Activated naive CD8-positive, alpha-beta T cell treated with anti-CD3 and anti-CD28 coated beads, Interleukin-2, amount 10 ng/mL, durations not matched to agents 7 days and 5 days (primary cell): ENCODE data around the gene RPP21. TPM values are rescaled to one million over a fixed set of nuclear protein-coding genes. Genes with fewer than 3 reads are reported as not detected.

Source experiments
- ATAC-seq: fragments of 150-1000 bp; cut with Tn5 transposase; one replicate; pipeline ENCODE4 v1.10.0; 2021; ENCODE audit warnings: low read depth, moderate library complexity
- POLR2A ChIA-PET: fragments of 350-600 bp; sonication (Branson Sonifier 250); formaldehyde crosslinking; loops from one replicate; lab custom pipeline; 2021; ENCODE audit warnings: antibody characterized with exemption; lab: Charles Lee
- DNase-seq: peaks from one replicate; pipeline ENCODE4 v3.0.0; 2021
- H3K27ac Mint-ChIP-seq: one replicate; pipeline ENCODE4 v1.8.0; 2022; ENCODE audit warnings: mild to moderate bottlenecking, mixed read lengths
- H3K27me3 Mint-ChIP-seq: one replicate; pipeline ENCODE4 v1.8.0; 2022; ENCODE audit warnings: mild to moderate bottlenecking, moderate library complexity, mixed read lengths
- H3K36me3 Mint-ChIP-seq: one replicate; pipeline ENCODE4 v1.8.0; 2021; ENCODE audit warnings: mild to moderate bottlenecking, mixed read lengths
- H3K4me1 Mint-ChIP-seq: one replicate; pipeline ENCODE4 v1.8.0; 2021; ENCODE audit warnings: mixed read lengths
- H3K4me3 Mint-ChIP-seq: one replicate; pipeline ENCODE4 v1.8.0; 2022; ENCODE audit warnings: mild to moderate bottlenecking, moderate library complexity, mixed read lengths
- H3K9me3 Mint-ChIP-seq: one replicate; pipeline ENCODE4 v1.8.0; 2021; ENCODE audit warnings: mixed read lengths
- total RNA-seq, 2 experiments: library from RNA; stranded (reverse); gene quantifications; one replicate each; pipeline ENCODE4 v1.2.3, GENCODE V29; 2021

RPP21 gene
- 10 to 100 TPM; 43.0 to 49.3 TPM for total RNA-seq

- H3K4me3 Mint-ChIP-seq, result peak within 1 kb of the TSS; percentile 90
- peak within 1 kb of the TSS; percentile 87 for H3K27ac Mint-ChIP-seq
- POLR2A ChIA-PET, result interaction anchor here (2.7 kb wide), 1 partner anchor 19 kb away, joined by 16 read pairs; the partner anchor contains the start of gene TRIM39
- peak; percentile 91 for DNase-seq
- H3K36me3 Mint-ChIP-seq, result peaks cover 15% of the 10 kb centered on the region
- ATAC-seq, result peak; percentile 99
- no peaks in the 10 kb centered on the region for H3K9me3 Mint-ChIP-seq
- H3K4me1 Mint-ChIP-seq, result peaks cover 17% of the 10 kb centered on the region
- no peaks in the 10 kb centered on the region for H3K27me3 Mint-ChIP-seq
Observed at GRCh38 chr6:30344868-30345671, at the start of gene RPP21. RPP21 (plus strand) TSS chr6:30345156; CDS start chr6:30345172, 16 bp downstream.

GRCh38 chr6:30295837-30296236 is 49.1 kb upstream of the RPP21 start:
- H3K27ac Mint-ChIP-seq, result no peak overlapping the region
- H3K4me1 Mint-ChIP-seq, result peaks cover 2% of the 10 kb centered on the region
- no peaks in the 10 kb centered on the region for H3K27me3 Mint-ChIP-seq
- H3K4me3 Mint-ChIP-seq, result no peak overlapping the region
- peaks cover 6% of the 10 kb centered on the region for H3K9me3 Mint-ChIP-seq
- no peak for ATAC-seq
- DNase-seq, result no peak
- POLR2A ChIA-PET, result no interaction called here
- peaks cover 51% of the 10 kb centered on the region for H3K36me3 Mint-ChIP-seq

DNA sequence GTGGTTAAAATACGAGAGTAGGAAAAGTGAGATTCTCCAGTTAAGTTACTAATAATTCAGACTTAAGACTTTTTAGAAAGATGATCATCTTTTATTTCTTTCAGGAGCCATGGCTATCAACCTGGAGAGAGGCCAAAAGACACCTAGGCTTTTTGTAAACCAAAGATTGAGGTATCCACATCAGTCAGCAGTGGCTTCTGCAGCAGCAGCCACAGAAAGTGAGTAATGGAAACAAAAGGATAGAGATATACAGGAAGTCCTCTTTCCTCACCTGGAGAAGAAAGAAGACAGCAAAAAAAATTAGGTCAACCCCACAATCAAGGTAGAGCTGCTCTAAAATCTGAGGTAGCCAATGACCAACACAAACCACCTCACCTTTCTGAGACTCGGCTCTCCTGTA is 41.0 kb upstream of the RPP21 start:
- Mint-ChIP-seq H3K4me3 (no peak overlapping the region), H3K36me3 (peaks cover 67% of the 10 kb centered on the region), H3K4me1 (peaks cover 20% of the 10 kb centered on the region), H3K27me3 (no peaks in the 10 kb centered on the region), H3K27ac (no peak overlapping the region), H3K9me3 (peaks cover 14% of the 10 kb centered on the region)
- DNase-seq, result no peak
- ATAC-seq, result peak; percentile 56
- POLR2A ChIA-PET, result no interaction called here

- DNase-seq (no peak), ATAC-seq (no peak)
- POLR2A ChIA-PET, result no interaction called here
- Mint-ChIP-seq H3K9me3 (peaks cover 3% of the 10 kb centered on the region), H3K36me3 (peaks cover 51% of the 10 kb centered on the region), H3K4me3 (no peak overlapping the region), H3K27me3 (no peaks in the 10 kb centered on the region), H3K4me1 (peaks cover 12% of the 10 kb centered on the region), H3K27ac (no peak overlapping the region)
Observed at GRCh38 chr6:30311101-30311500, 33.9 kb upstream of the RPP21 start.

- POLR2A ChIA-PET, result no interaction called here
- peaks cover 14% of the 10 kb centered on the region for H3K4me1 Mint-ChIP-seq
- no peak overlapping the region for H3K4me3 Mint-ChIP-seq
Observed at GRCh38 chr6:30311671-30312070, 33.3 kb upstream of the RPP21 start.

DNA sequence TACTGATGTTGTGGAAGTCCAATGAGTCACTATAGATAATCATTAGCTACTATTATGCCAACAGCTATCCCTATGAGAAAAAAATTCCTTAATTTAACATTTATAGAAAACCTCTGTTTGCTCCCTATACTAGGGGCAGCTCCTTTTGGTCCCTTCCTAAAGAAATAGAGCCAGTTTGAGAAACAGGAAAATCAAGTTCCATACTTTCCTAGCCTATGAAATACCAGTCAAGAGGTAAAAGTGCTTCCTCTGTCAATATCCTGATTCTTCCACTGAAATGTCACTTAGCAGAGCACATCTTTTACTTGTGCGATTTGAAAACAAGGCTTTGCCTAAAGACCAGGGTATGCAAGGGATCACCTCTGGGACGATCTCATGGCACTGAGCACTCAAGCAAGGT is 32.7 kb upstream of the RPP21 start:
- no peak overlapping the region for H3K4me3 Mint-ChIP-seq
- H3K4me1 Mint-ChIP-seq, result peaks cover 14% of the 10 kb centered on the region
- peaks cover 49% of the 10 kb centered on the region for H3K36me3 Mint-ChIP-seq
- no peaks in the 10 kb centered on the region for H3K27me3 Mint-ChIP-seq
- ATAC-seq (no peak), DNase-seq (no peak)
- POLR2A ChIA-PET, result no interaction called here
- no peak overlapping the region for H3K27ac Mint-ChIP-seq
- peaks cover 3% of the 10 kb centered on the region for H3K9me3 Mint-ChIP-seq

More at GRCh38 chr6:30311671-30312070, 33.3 kb upstream of the RPP21 start:
- no peaks in the 10 kb centered on the region for H3K27me3 Mint-ChIP-seq
- H3K27ac Mint-ChIP-seq, result no peak overlapping the region
- H3K36me3 Mint-ChIP-seq, result peaks cover 51% of the 10 kb centered on the region
- ATAC-seq, result no peak
- peaks cover 3% of the 10 kb centered on the region for H3K9me3 Mint-ChIP-seq
- DNase-seq, result no peak

DNA sequence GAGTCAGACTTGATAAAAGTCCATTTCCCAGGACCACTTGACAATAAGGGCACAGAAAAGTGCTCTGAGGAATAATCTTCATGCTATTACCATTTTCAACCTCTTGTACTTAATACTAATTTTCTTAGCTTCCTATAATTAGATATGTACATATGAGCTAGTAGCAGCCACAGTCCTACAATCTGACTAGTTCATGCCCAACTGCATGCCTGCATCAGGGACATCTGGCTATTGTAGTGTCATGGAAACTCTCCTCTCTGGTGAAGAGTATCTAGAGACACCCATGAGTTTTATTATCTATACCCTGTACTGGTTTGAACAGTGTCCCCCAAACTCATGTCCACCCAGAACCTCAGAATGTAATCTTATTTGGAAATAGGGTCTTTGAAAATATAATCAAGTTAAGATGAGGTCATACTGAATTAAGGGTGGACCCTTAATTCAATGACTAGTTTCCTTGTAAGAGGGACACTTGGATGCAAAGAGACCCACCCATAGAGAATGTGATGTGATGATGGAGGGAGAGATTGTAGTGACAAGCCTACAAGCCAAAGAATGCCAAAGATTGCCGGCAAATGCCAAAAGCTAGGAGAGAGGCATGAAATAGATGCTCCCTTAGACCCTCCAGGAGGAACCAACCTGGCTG is 32.2 kb upstream of the RPP21 start:
- H3K27me3 Mint-ChIP-seq, result no peaks in the 10 kb centered on the region
- ATAC-seq (no peak), DNase-seq (no peak)
- POLR2A ChIA-PET, result no interaction called here
- H3K4me1 Mint-ChIP-seq, result peaks cover 20% of the 10 kb centered on the region
- no peak overlapping the region for H3K4me3 Mint-ChIP-seq
- peaks cover 54% of the 10 kb centered on the region for H3K36me3 Mint-ChIP-seq
- no peak overlapping the region for H3K27ac Mint-ChIP-seq
- peaks cover 3% of the 10 kb centered on the region for H3K9me3 Mint-ChIP-seq

- DNase-seq (no peak), ATAC-seq (no peak)
- POLR2A ChIA-PET, result interaction anchor here (1.1 kb wide), 1 partner anchor 238 kb away, joined by 3 read pairs; no protein-coding TSS in a partner anchor
- Mint-ChIP-seq H3K27ac (no peak overlapping the region), H3K4me3 (no peak overlapping the region), H3K27me3 (no peaks in the 10 kb centered on the region), H3K36me3 (peaks cover 56% of the 10 kb centered on the region), H3K9me3 (no peaks in the 10 kb centered on the region), H3K4me1 (peaks cover 33% of the 10 kb centered on the region)
Observed at GRCh38 chr6:30315156-30315555, 29.8 kb upstream of the RPP21 start.

DNA sequence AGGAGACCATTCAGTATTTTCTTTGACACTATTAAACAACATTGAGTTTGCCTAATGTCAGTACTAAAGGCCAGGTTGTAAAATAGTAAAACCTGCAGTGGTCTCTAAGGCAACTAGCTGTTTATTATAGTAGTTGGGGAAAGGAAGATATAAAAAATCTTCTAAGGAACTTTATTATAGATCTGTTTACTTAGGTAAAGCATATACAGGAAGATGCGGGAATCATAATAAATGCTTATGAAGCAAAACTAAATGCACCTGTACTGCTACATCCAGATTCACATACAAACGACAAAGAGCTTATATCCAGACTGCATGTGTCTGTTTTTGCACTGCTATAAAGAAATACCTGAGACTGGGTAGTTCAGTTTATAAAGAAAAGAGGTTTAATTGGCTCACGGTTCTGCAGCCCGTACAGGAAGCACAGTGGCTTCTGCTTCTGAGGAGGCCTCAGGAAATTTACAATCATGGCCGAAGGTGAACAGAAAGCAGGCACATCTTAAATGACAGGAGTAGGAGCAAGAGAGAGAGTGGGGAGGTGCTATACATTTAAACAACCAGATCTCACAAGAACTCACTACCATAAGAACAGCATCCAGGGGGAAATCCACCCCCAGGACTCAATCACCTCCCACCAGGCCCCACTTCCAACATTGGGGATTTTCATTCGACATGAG is 26.9 kb upstream of the RPP21 start:
- H3K4me3 Mint-ChIP-seq, result peak overlapping the region; percentile 62

DNA sequence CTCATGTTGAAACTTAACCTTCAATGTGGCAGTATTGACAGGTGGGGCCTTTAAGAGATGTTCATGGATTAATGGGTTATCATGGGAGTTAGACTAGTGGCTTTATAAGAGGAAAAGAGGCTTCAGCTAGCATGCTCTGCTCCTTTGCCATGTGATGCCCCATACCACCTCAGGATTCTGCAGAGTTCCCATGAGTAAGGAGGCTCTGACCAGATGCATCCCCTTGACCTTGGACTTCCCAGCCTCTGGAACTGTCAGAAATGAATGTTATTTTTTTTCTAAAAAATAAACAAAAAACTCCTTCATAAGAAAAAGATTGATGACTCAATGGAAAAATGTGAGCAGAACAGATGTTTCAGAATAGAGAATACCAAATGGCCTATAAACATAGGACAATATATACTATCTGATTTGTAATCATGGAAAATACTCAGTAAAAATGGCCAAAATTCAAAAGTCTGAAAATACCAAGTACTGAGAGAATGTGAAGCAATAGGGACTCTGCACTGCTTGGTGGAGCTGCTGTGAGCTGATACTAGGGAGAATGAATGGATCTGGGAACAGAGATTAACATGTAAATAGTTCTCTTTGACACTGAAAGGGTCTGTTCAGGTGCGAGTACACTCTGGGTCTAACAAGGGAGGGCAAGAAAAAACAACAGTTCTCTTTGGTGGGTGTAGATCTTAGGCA is 25.7 kb upstream of the RPP21 start:
- H3K36me3 Mint-ChIP-seq, result peaks cover 47% of the 10 kb centered on the region
- H3K27me3 Mint-ChIP-seq, result no peaks in the 10 kb centered on the region
- ATAC-seq, result no peak
- H3K27ac Mint-ChIP-seq, result no peak overlapping the region
- no peaks in the 10 kb centered on the region for H3K9me3 Mint-ChIP-seq
- peaks cover 50% of the 10 kb centered on the region for H3K4me1 Mint-ChIP-seq
- POLR2A ChIA-PET, result no interaction called here
- DNase-seq, result no peak
- H3K4me3 Mint-ChIP-seq, result no peak overlapping the region

More for the DNA sequence above, 26.9 kb upstream of the RPP21 start:
- Mint-ChIP-seq H3K9me3 (no peaks in the 10 kb centered on the region), H3K36me3 (peaks cover 58% of the 10 kb centered on the region), H3K27me3 (no peaks in the 10 kb centered on the region), H3K4me1 (peaks cover 44% of the 10 kb centered on the region), H3K27ac (peak overlapping the region; percentile 80)
- POLR2A ChIA-PET, result interaction anchor here (0.6 to 1.8 kb wide), 3 partner anchors 8 to 256 kb away, joined by 3 to 10 read pairs (median 3); partner anchors contain the start of genes POLR1H and TRIM39
- DNase-seq, result no peak
- peak; percentile 76 for ATAC-seq

DNA sequence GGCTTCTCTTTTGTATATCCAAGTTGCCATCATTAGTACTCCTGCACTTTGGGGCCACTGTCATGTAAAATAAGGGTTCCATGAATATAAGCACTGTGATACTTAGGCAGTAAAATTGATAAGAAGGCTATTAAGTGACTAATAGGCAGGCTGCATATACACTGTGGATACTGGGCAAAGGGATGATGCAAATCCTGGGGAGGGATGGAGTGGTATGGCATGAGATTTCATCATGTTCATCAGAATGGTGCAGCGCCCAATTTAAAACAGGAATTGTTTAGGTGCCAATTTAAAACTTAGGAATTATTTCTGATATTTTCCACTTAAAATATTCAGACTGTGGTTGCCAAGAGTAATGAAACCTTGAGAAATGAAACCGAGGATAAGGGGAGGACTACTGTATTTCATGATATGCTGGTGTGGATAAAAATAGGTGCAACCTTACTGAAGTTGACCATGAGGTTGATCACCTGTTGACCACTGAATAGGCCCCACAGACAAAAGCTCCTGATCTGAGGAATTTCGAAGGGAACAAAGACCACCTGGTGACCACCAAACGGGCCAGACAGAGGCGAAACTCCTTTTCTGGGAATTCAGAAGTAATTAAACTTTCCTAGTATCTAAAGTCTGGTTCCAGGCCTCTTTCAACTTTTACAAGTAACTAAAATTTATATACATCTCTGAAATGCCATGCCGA is 23.1 kb upstream of the RPP21 start:
- no peak overlapping the region for H3K27ac Mint-ChIP-seq
- ATAC-seq (no peak), DNase-seq (no peak)
- POLR2A ChIA-PET, result no interaction called here
- no peak overlapping the region for H3K4me3 Mint-ChIP-seq
- H3K9me3 Mint-ChIP-seq, result no peaks in the 10 kb centered on the region
- no peaks in the 10 kb centered on the region for H3K27me3 Mint-ChIP-seq
- H3K4me1 Mint-ChIP-seq, result peaks cover 59% of the 10 kb centered on the region
- peaks cover 36% of the 10 kb centered on the region for H3K36me3 Mint-ChIP-seq
